ENCODE results near the gene MCTP1. TPM values are rescaled to one million over a fixed set of nuclear protein-coding genes. Genes with fewer than 3 reads are reported as not detected.

Gene MCTP1
- total RNA-seq, 1 experiment from 2014 or later, result 7.5 TPM

DNA sequence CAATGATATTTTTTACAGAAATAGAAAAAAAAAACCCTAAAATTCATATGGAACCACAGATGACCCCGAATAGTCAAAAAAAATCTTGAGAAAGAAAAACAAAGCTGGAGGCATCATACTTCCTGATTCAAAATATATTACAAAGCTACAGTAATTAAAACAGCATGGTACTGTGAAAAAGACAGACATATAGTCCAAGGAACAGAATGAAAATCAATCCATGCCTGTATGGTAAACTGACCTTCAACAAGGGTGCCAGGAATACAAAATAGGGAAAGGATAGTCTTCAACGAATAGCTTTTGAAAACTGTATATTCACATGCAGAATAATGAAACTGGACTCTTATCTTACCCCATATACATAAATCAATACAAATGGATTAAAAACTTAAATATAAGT lies 307.5 kb downstream of the MCTP1 start:
- Histone ChIP-seq H3K79me2 (ENCODE audit: low read length) (no peaks in the 10 kb centered on the region), H3K27ac (ENCODE audit: low read length) (no peak overlapping the region), H2AFZ (ENCODE audit: low read length) (no peak overlapping the region), H3K4me1 (ENCODE audit: insufficient read depth, low read length) (no peaks in the 10 kb centered on the region), H4K20me1 (ENCODE audit: low read length) (no peaks in the 10 kb centered on the region), H3K4me2 (ENCODE audit: low read length) (no peak overlapping the region), H3K36me3 (ENCODE audit: low read depth, low read length) (no peaks in the 10 kb centered on the region), H3K9ac (ENCODE audit: low read length) (no peak overlapping the region), H3F3A (ENCODE audit: low read length, unreplicated experiment) (no peaks in the 10 kb centered on the region), H3K27me3 (ENCODE audit: low read length) (no peaks in the 10 kb centered on the region), H3K4me3 (ENCODE audit: low read length) (no peak overlapping the region), H3K9me2 (replicated peaks; ENCODE audit: low read length) (no peaks in the 10 kb centered on the region), H3K9me3 (ENCODE audit: low read length) (peaks cover 6% of the 10 kb centered on the region; the same call in 1 of the 2 replicates)
- DNase-seq (no peak), ATAC-seq (no peak)
- TF ChIP-seq EZH2 (IDR thresholded peaks at IDR 0.05; ENCODE audit: low read length, unreplicated experiment), result no peak
- no peak for TF ChIP-seq EZH2phosphoT487 (IDR thresholded peaks at IDR 0.05; ENCODE audit: borderline replicate concordance, low read length)
- TF ChIP-seq, protein P1, sequence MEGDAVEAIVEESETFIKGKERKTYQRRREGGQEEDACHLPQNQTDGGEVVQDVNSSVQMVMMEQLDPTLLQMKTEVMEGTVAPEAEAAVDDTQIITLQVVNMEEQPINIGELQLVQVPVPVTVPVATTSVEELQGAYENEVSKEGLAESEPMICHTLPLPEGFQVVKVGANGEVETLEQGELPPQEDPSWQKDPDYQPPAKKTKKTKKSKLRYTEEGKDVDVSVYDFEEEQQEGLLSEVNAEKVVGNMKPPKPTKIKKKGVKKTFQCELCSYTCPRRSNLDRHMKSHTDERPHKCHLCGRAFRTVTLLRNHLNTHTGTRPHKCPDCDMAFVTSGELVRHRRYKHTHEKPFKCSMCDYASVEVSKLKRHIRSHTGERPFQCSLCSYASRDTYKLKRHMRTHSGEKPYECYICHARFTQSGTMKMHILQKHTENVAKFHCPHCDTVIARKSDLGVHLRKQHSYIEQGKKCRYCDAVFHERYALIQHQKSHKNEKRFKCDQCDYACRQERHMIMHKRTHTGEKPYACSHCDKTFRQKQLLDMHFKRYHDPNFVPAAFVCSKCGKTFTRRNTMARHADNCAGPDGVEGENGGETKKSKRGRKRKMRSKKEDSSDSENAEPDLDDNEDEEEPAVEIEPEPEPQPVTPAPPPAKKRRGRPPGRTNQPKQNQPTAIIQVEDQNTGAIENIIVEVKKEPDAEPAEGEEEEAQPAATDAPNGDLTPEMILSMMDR (conservative IDR thresholded peaks at IDR 0.05; ENCODE audit: low read depth, low read length), result no peak
- BruUV-seq (replicated peaks), result no TSS peak
- ChIA-PET CTCF (no interaction called here), POLR2A (ENCODE audit: unreplicated experiment) (no interaction called here)
- intact Hi-C loops (cut with micrococcal nuclease), result no loop called here

GRCh38 chr5:94976853-94977252 lies 308.0 kb downstream of the MCTP1 start:
- no peak overlapping the region for H3K9ac ChIP-seq (ENCODE audit: low read length)
- no peak for DNase-seq
- CTCF ChIA-PET, result no interaction called here
- H3K27me3 ChIP-seq (ENCODE audit: low read length), result no peaks in the 10 kb centered on the region
- POLR2A ChIA-PET (ENCODE audit: unreplicated experiment), result no interaction called here
- H3K36me3 ChIP-seq (ENCODE audit: low read depth, low read length), result no peaks in the 10 kb centered on the region
- BruUV-seq (replicated peaks), result no TSS peak
- peaks cover 6% of the 10 kb centered on the region; the same call in 1 of the 2 replicates for H3K9me3 ChIP-seq (ENCODE audit: low read length)
- TF ChIP-seq EZH2phosphoT487 (IDR thresholded peaks at IDR 0.05; ENCODE audit: borderline replicate concordance, low read length) (no peak), EZH2 (IDR thresholded peaks at IDR 0.05; ENCODE audit: low read length, unreplicated experiment) (no peak)
- TF ChIP-seq, protein P1 (conservative IDR thresholded peaks at IDR 0.05; ENCODE audit: low read depth, low read length), result no peak
- no peaks in the 10 kb centered on the region for H3F3A ChIP-seq (ENCODE audit: low read length, unreplicated experiment)
- no peak for ATAC-seq
- H3K4me3 ChIP-seq (ENCODE audit: low read length), result no peak overlapping the region
- H3K9me2 ChIP-seq (replicated peaks; ENCODE audit: low read length), result no peaks in the 10 kb centered on the region
- H3K4me2 ChIP-seq (ENCODE audit: low read length), result no peak overlapping the region
- intact Hi-C loops (cut with micrococcal nuclease), result no loop called here
- no peak overlapping the region for H3K27ac ChIP-seq (ENCODE audit: low read length)
- H4K20me1 ChIP-seq (ENCODE audit: low read length), result no peaks in the 10 kb centered on the region
- H3K4me1 ChIP-seq (ENCODE audit: insufficient read depth, low read length), result no peaks in the 10 kb centered on the region
- H2AFZ ChIP-seq (ENCODE audit: low read length), result no peak overlapping the region
- H3K79me2 ChIP-seq (ENCODE audit: low read length), result no peaks in the 10 kb centered on the region

DNA sequence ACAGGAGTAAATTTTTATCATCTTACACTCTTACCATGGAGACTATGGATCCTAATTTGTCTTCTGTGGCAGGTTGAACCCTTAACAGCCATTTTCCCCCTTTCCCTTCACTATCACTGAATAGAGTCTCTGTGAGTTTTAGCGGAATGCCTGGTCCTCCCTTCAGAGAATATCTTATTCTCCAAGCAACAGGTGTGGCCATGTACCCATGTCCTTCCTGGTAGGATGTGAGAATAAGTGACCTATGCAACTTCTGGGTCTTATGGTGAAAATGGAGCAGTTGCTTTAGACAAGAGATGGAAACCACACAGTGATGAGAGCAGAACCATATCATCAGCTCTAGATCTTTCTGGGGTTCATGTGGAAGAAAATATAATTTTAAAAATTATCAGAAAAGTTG lies 312.6 kb downstream of the MCTP1 start:
- intact Hi-C loops (cut with micrococcal nuclease), result no loop called here
- POLR2A ChIA-PET (ENCODE audit: unreplicated experiment), result no interaction called here
- no peak for TF ChIP-seq EZH2 (IDR thresholded peaks at IDR 0.05; ENCODE audit: low read length, unreplicated experiment)
- TF ChIP-seq, protein P1 (conservative IDR thresholded peaks at IDR 0.05; ENCODE audit: low read depth, low read length), result no peak
- TF ChIP-seq EZH2phosphoT487 (IDR thresholded peaks at IDR 0.05; ENCODE audit: borderline replicate concordance, low read length), result no peak
- ATAC-seq (no peak), DNase-seq (no peak)
- Histone ChIP-seq H4K20me1 (ENCODE audit: low read length) (no peaks in the 10 kb centered on the region), H3K27ac (ENCODE audit: low read length) (no peak overlapping the region), H3K79me2 (ENCODE audit: low read length) (no peaks in the 10 kb centered on the region), H3F3A (ENCODE audit: low read length, unreplicated experiment) (no peaks in the 10 kb centered on the region), H3K9me2 (replicated peaks; ENCODE audit: low read length) (no peaks in the 10 kb centered on the region), H3K27me3 (ENCODE audit: low read length) (no peaks in the 10 kb centered on the region), H3K4me3 (ENCODE audit: low read length) (no peak overlapping the region), H3K9me3 (ENCODE audit: low read length) (peaks cover 2% of the 10 kb centered on the region; the same call in 1 of the 2 replicates), H2AFZ (ENCODE audit: low read length) (no peak overlapping the region), H3K4me2 (ENCODE audit: low read length) (no peak overlapping the region), H3K4me1 (ENCODE audit: insufficient read depth, low read length) (no peaks in the 10 kb centered on the region; the same call in 1 of the 2 replicates), H3K9ac (ENCODE audit: low read length) (no peak overlapping the region), H3K36me3 (ENCODE audit: low read depth, low read length) (peaks cover 2% of the 10 kb centered on the region; the same call in 1 of the 2 replicates)
- CTCF ChIA-PET, result no interaction called here
- BruUV-seq (replicated peaks), result no TSS peak
